Muscle of leg (tissue), 11 donors: ENCODE results near the gene PFKP. TPM values are rescaled to one million over a fixed set of nuclear protein-coding genes. Genes with fewer than 3 reads are reported as not detected.

Experiments used
- DNase-seq: peaks from one replicate; pipeline ENCODE4 v3.0.0; 2013
- H3K27ac ChIP-seq: one replicate; pipeline ENCODE4 v1.5.1; 2013; ENCODE audit warnings: mild to moderate bottlenecking, low read length, control low read depth
- H3K27me3 ChIP-seq: one replicate; pipeline ENCODE4 v1.6.1; 2013; ENCODE audit warnings: low read length; ENCODE audit not compliant: control insufficient read depth, insufficient read depth
- H3K36me3 ChIP-seq: one replicate; pipeline ENCODE4 v1.6.1; 2013; ENCODE audit warnings: low read length; ENCODE audit not compliant: control insufficient read depth, insufficient read depth
- H3K4me1 ChIP-seq: one replicate; pipeline ENCODE4 v1.6.1; 2013; ENCODE audit warnings: low read length; ENCODE audit not compliant: control insufficient read depth, insufficient read depth
- H3K4me3 ChIP-seq: one replicate; pipeline ENCODE4 v1.5.1; 2013; ENCODE audit warnings: low read length, control low read depth
- H3K9me3 ChIP-seq: replicated peaks from 2 replicates; pipeline ENCODE4 v1.6.1; 2013; ENCODE audit warnings: low read depth, low read length; ENCODE audit not compliant: control insufficient read depth
- WGBS: methylation state at CpG from one replicate; pipeline ENCODE4 v1.1.5; 2013; ENCODE audit warnings: missing lambda C conversion rate; ENCODE audit not compliant: insufficient coverage; 5-methylcytosine and 5-hydroxymethylcytosine counted together
- polyA plus RNA-seq, 8 donors: library from polyadenylated mRNA; unstranded; fragments of 120-200 nt; gene quantifications; one replicate each; pipeline versions ENCODE4 v1.2.1 to v1.2.3, GENCODE V29; 2013; ENCODE audit warnings: inconsistent platforms in 1 of 8, low replicate concordance in 1 of 8; ENCODE audit not compliant: insufficient read length in 8 of 8, insufficient read depth in 1 of 8
- total RNA-seq: library from RNA; stranded (reverse); fragments of 120-200 nt; gene quantifications from one replicate; pipeline ENCODE4 v1.2.4, GENCODE V29; 2013

PFKP gene
- total and polyA plus RNA-seq, 9 donors, result 15.0 to 24.4 (median 18.6) TPM

- H3K4me3 ChIP-seq, result no peak overlapping the region
- no CpG with 5 or more reads among the region's 5 CpGs for WGBS
- H3K27me3 ChIP-seq, result peaks cover 4% of the 10 kb centered on the region
- H3K36me3 ChIP-seq, result no peaks in the 10 kb centered on the region
- DNase-seq, result no peak
- no peaks in the 10 kb centered on the region for H3K4me1 ChIP-seq
- no peaks in the 10 kb centered on the region for H3K9me3 ChIP-seq
- no peak overlapping the region for H3K27ac ChIP-seq
Observed at GRCh38 chr10:3030765-3031164, 36.6 kb upstream of the PFKP start.

- Histone ChIP-seq H3K27ac (no peak overlapping the region), H3K36me3 (no peaks in the 10 kb centered on the region), H3K4me1 (no peaks in the 10 kb centered on the region), H3K9me3 (no peaks in the 10 kb centered on the region), H3K27me3 (peaks cover 4% of the 10 kb centered on the region), H3K4me3 (no peak overlapping the region)
- WGBS, result 46% methylated on average over 2 of the region's 4 CpGs
- DNase-seq, result no peak
Observed at GRCh38 chr10:3031490-3031889, 35.9 kb upstream of the PFKP start.

DNA sequence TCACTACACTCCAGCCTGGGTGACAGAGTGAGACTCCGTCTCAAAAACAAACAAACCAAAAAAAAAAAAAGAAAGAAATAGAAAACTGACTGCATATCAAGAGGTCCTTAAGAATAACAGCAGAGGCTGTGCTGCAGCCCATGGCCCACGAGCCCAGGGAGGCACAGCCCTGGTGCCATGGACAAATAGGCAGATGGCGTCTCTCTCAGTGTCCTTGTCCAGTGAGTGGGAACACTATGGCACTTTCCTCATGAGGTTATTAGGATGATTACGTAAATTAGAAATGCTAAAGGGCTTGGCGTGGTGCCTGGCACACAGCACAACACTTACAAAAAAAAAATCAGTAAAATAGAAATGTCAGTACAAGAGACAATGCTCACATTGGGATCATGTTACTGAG, 33.4 kb upstream of the PFKP start:
- Histone ChIP-seq H3K36me3 (no peaks in the 10 kb centered on the region), H3K9me3 (no peaks in the 10 kb centered on the region), H3K4me1 (no peaks in the 10 kb centered on the region), H3K4me3 (no peak overlapping the region), H3K27me3 (peaks cover 4% of the 10 kb centered on the region), H3K27ac (no peak overlapping the region)
- no peak for DNase-seq
- 83% methylated on average over 2 of the region's 5 CpGs for WGBS

DNA sequence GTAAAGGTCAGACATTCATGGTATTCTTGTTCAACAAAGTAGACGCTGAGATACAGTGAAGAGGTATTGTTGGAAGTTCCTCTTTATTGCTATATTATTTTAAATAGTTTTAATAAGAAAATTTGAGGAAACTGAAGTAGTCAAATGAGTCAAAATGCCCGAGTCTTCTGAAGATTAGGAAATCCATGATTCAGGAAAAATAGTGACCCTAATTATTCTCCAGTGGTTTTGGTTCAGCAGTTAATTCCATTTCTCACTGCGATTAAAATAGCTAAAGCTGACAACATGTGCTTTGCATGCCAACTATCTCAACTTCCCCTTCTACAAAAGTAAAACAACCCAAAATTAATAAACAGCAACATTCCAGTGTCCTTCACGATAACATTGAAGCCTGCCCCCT, 32.7 kb upstream of the PFKP start:
- H3K27me3 ChIP-seq, result peaks cover 4% of the 10 kb centered on the region
- H3K4me3 ChIP-seq, result no peak overlapping the region
- no CpG with 5 or more reads among the region's 4 CpGs for WGBS

GRCh38 chr10:3036155-3037021, 31.0 kb upstream of the PFKP start:
- Histone ChIP-seq H3K27ac (no peak overlapping the region), H3K4me1 (no peaks in the 10 kb centered on the region), H3K9me3 (no peaks in the 10 kb centered on the region), H3K4me3 (no peak overlapping the region), H3K27me3 (peaks cover 4% of the 10 kb centered on the region), H3K36me3 (no peaks in the 10 kb centered on the region)
- DNase-seq, result peak; percentile 55
- WGBS, result no CpG with 5 or more reads among the region's 8 CpGs

More for the DNA sequence above, 32.7 kb upstream of the PFKP start:
- H3K27ac ChIP-seq, result no peak overlapping the region
- no peaks in the 10 kb centered on the region for H3K9me3 ChIP-seq
- H3K36me3 ChIP-seq, result no peaks in the 10 kb centered on the region
- DNase-seq, result peak; percentile 49
- H3K4me1 ChIP-seq, result no peaks in the 10 kb centered on the region

DNA sequence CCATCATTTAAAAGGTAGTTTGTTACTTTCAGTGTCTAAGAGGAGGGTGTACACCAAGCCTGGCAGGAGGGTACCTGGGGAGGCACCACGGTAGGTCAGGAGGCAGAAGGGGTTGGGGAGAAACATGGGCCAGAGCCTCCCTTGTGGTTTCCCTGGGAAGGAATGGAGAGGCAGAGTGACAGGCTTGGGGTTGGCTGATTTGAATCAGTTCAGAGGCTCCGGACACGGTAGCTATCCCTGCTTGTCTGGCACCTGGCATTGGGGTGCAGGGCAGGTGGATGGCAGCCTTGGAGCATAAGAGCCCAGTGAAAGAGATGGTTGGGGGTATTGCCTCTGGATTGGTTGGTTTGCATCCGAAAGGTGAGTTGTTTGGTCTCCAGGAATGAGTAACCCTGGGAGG, 30.2 kb upstream of the PFKP start:
- H3K9me3 ChIP-seq, result no peaks in the 10 kb centered on the region
- H3K36me3 ChIP-seq, result no peaks in the 10 kb centered on the region
- H3K27ac ChIP-seq, result no peak overlapping the region
- DNase-seq, result no peak
- 88% methylated on average over 2 of the region's 4 CpGs for WGBS
- peaks cover 4% of the 10 kb centered on the region for H3K27me3 ChIP-seq
- H3K4me1 ChIP-seq, result no peaks in the 10 kb centered on the region
- no peak overlapping the region for H3K4me3 ChIP-seq

- no CpG with 5 or more reads among the region's 1 CpG for WGBS
- H3K4me1 ChIP-seq, result no peaks in the 10 kb centered on the region
- no peak overlapping the region for H3K4me3 ChIP-seq
- no peak overlapping the region for H3K27ac ChIP-seq
- peak; percentile 46 for DNase-seq
- H3K9me3 ChIP-seq, result no peaks in the 10 kb centered on the region
- H3K27me3 ChIP-seq, result peaks cover 3% of the 10 kb centered on the region
- no peaks in the 10 kb centered on the region for H3K36me3 ChIP-seq
Observed at GRCh38 chr10:3040069-3040468, 27.3 kb upstream of the PFKP start.

GRCh38 chr10:3042589-3042988, 24.8 kb upstream of the PFKP start:
- Histone ChIP-seq H3K36me3 (no peaks in the 10 kb centered on the region), H3K4me3 (no peak overlapping the region), H3K27ac (no peak overlapping the region), H3K4me1 (peaks cover 18% of the 10 kb centered on the region), H3K27me3 (peaks cover 3% of the 10 kb centered on the region), H3K9me3 (no peaks in the 10 kb centered on the region)
- no peak for DNase-seq
- 88% methylated on average over 7 of the region's 10 CpGs for WGBS

GRCh38 chr10:3043512-3044368, 23.6 kb upstream of the PFKP start:
- WGBS, result 8% methylated on average over 6 of the region's 16 CpGs
- peak; percentile 84 for DNase-seq
- H3K27ac ChIP-seq, result no peak overlapping the region

GRCh38 chr10:3045471-3046209, 21.7 kb upstream of the PFKP start:
- peaks cover 18% of the 10 kb centered on the region for H3K4me1 ChIP-seq
- no peak for DNase-seq
- no peaks in the 10 kb centered on the region for H3K9me3 ChIP-seq
- H3K36me3 ChIP-seq, result no peaks in the 10 kb centered on the region
- WGBS, result 5% methylated on average over 3 of the region's 11 CpGs
- H3K27me3 ChIP-seq, result no peaks in the 10 kb centered on the region
- peak overlapping the region; percentile 31 for H3K27ac ChIP-seq
- no peak overlapping the region for H3K4me3 ChIP-seq

More at GRCh38 chr10:3043512-3044368, 23.6 kb upstream of the PFKP start:
- Histone ChIP-seq H3K4me3 (no peak overlapping the region), H3K9me3 (no peaks in the 10 kb centered on the region), H3K36me3 (no peaks in the 10 kb centered on the region), H3K27me3 (no peaks in the 10 kb centered on the region), H3K4me1 (peaks cover 18% of the 10 kb centered on the region)
